Endothelial cell of umbilical vein (primary cell): Measurements from ENCODE around the gene APOBEC3F. TPM values are rescaled to one million over a fixed set of nuclear protein-coding genes. Genes with fewer than 3 reads are reported as not detected.
"Not testable (repeated sequence)": the region's sequence is repeated elsewhere in the genome, so short reads cannot be mapped to it uniquely, and the experiment has no call there.

ENCODE experiments used
- BruUV-seq: library from RNA; stranded (reverse); fragments of 400-500 nt; replicated peaks from 2 replicates; lab custom pipeline; 2021; lab: Mats Ljungman, UMichigan
- CTCF ChIA-PET: fragments of 300-600, 350-600 bp; sonication (Branson Sonifier 250); formaldehyde crosslinking; loops from one replicate; lab custom pipeline; 2021; ENCODE audit warnings: antibody characterized with exemption, inconsistent platforms; lab: Charles Lee
- POLR2A ChIA-PET: fragments of 300-600, 350-600 bp; sonication (Branson Sonifier 250); formaldehyde crosslinking; loops from one replicate; lab custom pipeline; 2021; ENCODE audit warnings: antibody characterized with exemption, inconsistent platforms; lab: Charles Lee
- DNase-seq: peaks from one replicate; pipeline ENCODE4 v3.0.0-alpha.2; 2011; ENCODE audit warnings: low read depth, low spot score
- FAIRE-seq: peaks from 2 replicates; lab custom pipeline; 2011; peaks lifted over from hg19 to GRCh38; lab: Jason Lieb, UNC
- H2AFZ ChIP-seq: 2 replicates; pipeline ENCODE4 v1.6.0; 2012; ENCODE audit warnings: low read depth, low read length, control low read depth, inconsistent platforms
- H3K27ac ChIP-seq: 2 replicates; pipeline ENCODE4 v1.5.1; 2011; ENCODE audit warnings: low read depth, mild to moderate bottlenecking, control low read depth, low read length, moderate library complexity; ENCODE audit not compliant: insufficient read depth
- H3K27me3 ChIP-seq, 2 experiments: 2 replicates each; pipeline versions ENCODE4 v1.6.0 to v1.6.1; 2011; ENCODE audit warnings: low read length in 2 of 2, mixed read lengths in 1 of 2; ENCODE audit not compliant: control insufficient read depth in 2 of 2, insufficient read depth in 2 of 2
- H3K36me3 ChIP-seq, 2 experiments: 2 replicates in 1 of 2; 3 replicates in 1 of 2; pipeline ENCODE4 v1.5.1; 2011; ENCODE audit warnings: low read length in 2 of 2, mild to moderate bottlenecking in 1 of 2, moderate library complexity in 1 of 2; ENCODE audit not compliant: control insufficient read depth in 2 of 2, insufficient read depth in 2 of 2; ENCODE audit errors: extremely low read depth in 1 of 2
- H3K4me1 ChIP-seq: 3 replicates; pipeline ENCODE4 v1.5.1; 2011; ENCODE audit warnings: mild to moderate bottlenecking, low read length; ENCODE audit not compliant: control insufficient read depth, insufficient read depth; ENCODE audit errors: extremely low read depth
- H3K4me2 ChIP-seq: 2 replicates; pipeline ENCODE4 v1.6.1; 2011; ENCODE audit warnings: low read length, control low read depth, mixed read lengths; ENCODE audit not compliant: insufficient read depth
- H3K4me3 ChIP-seq, 3 experiments: fragments of 200-600 bp in 1 of 3; sonication (generic), shearing (Covaris generic) in 1 of 3; replicated peaks in 1 of 3; 2 replicates each; pipeline ENCODE4 v1.5.1; 2011 to 2016; ENCODE audit warnings: control low read depth in 3 of 3, low read length in 3 of 3, mild to moderate bottlenecking in 2 of 3, inconsistent platforms in 1 of 3, low read depth in 1 of 3, moderate library complexity in 1 of 3; ENCODE audit not compliant: insufficient read depth in 1 of 3
- H3K79me2 ChIP-seq: 2 replicates; pipeline ENCODE4 v1.6.0; 2012; ENCODE audit warnings: low read length, inconsistent platforms; ENCODE audit not compliant: control insufficient read depth, insufficient read depth
- H3K9ac ChIP-seq: replicated peaks from 2 replicates; pipeline ENCODE3; 2011; ENCODE audit warnings: low read length, control low read depth; ENCODE audit not compliant: insufficient read depth; ENCODE audit errors: extremely low read depth
- H3K9me1 ChIP-seq: replicated peaks from 3 replicates; pipeline ENCODE4 v1.6.0; 2011; ENCODE audit warnings: mild to moderate bottlenecking, low read length; ENCODE audit not compliant: control insufficient read depth, insufficient read depth; ENCODE audit errors: extremely low read depth
- H3K9me3 ChIP-seq: replicated peaks from 2 replicates; pipeline ENCODE4 v1.5.1; 2012; ENCODE audit warnings: low read length, inconsistent platforms; ENCODE audit not compliant: control insufficient read depth, insufficient read depth
- H4K20me1 ChIP-seq: replicated peaks from 2 replicates; pipeline ENCODE3; 2011; ENCODE audit warnings: mild to moderate bottlenecking, low read length; ENCODE audit not compliant: control insufficient read depth, insufficient read depth; ENCODE audit errors: extremely low read depth
- CTCF ChIP-seq, 2 donors: IDR thresholded peaks; 1 replicate in 1 of 2; 2 replicates in 1 of 2; pipeline ENCODE4 v1.5.1; 2011; ENCODE audit warnings: low read length in 2 of 2, mild to moderate bottlenecking in 2 of 2, moderate library complexity in 2 of 2, control low read depth in 1 of 2, inconsistent platforms in 1 of 2, low read depth in 1 of 2; ENCODE audit not compliant: insufficient read depth in 1 of 2; ENCODE audit errors: extremely low read depth in 1 of 2
- EZH2 ChIP-seq: IDR thresholded peaks from 2 replicates; pipeline ENCODE4 v1.6.1; 2012; ENCODE audit warnings: borderline replicate concordance, low read depth, mild to moderate bottlenecking, moderate library complexity, low read length, inconsistent platforms; ENCODE audit not compliant: severe bottlenecking
- FOS ChIP-seq: IDR thresholded peaks from 2 replicates; pipeline ENCODE4 v1.6.1; 2011; ENCODE audit warnings: mild to moderate bottlenecking, low read length, moderate library complexity, borderline replicate concordance; ENCODE audit not compliant: insufficient read depth
- GATA2 ChIP-seq: IDR thresholded peaks from 2 replicates; pipeline ENCODE4 v1.7.0; 2011; ENCODE audit warnings: low read depth, mild to moderate bottlenecking, moderate library complexity, mixed read lengths, low read length; ENCODE audit not compliant: insufficient read length, insufficient read depth
- JUN ChIP-seq: IDR thresholded peaks from 2 replicates; pipeline ENCODE4 v1.6.1; 2011; ENCODE audit warnings: borderline replicate concordance, low read depth; ENCODE audit not compliant: insufficient read length, insufficient read depth
- MAX ChIP-seq: IDR thresholded peaks from 2 replicates; pipeline ENCODE4 v1.6.1; 2011; ENCODE audit not compliant: insufficient read depth, insufficient read length
- MYC ChIP-seq: IDR thresholded peaks from one replicate; pipeline ENCODE4 v1.6.1; 2011; ENCODE audit warnings: mild to moderate bottlenecking, low read depth, low read length
- POLR2A ChIP-seq: IDR thresholded peaks from 2 replicates; pipeline ENCODE4 v1.6.1; 2012; ENCODE audit warnings: low read depth, mild to moderate bottlenecking, control low read depth, low read length
- POLR2AphosphoS5 ChIP-seq: IDR thresholded peaks from 2 replicates; pipeline ENCODE4 v1.6.1; 2012; ENCODE audit warnings: low read depth, mild to moderate bottlenecking, control low read depth, low read length, moderate library complexity; ENCODE audit not compliant: insufficient read depth
- dilution Hi-C: fragments of 300-500 bp; cut with MboI; formaldehyde crosslinking; loops from one replicate; pipeline ENCODE4 v1.15.0; 2019; ENCODE audit warnings: low sequenced_read_pairs; ENCODE audit not compliant: extremely low pct_ligation_motif_present
- intact Hi-C: fragments of 100-400 bp; cut with micrococcal nuclease; formaldehyde crosslinking; loops from one replicate; pipeline ENCODE4 v1.10.0; 2022
- polyA plus RNA-seq, 4 experiments: library from polyadenylated mRNA; depleted of rRNA in 3 of 4; stranded (reverse) in 3 of 4; unstranded in 1 of 4; fragments of >200 nt; gene quantifications; 2 replicates each; pipeline versions ENCODE4 v1.2.1 to v1.2.3, GENCODE V29; 2011 to 2012; ENCODE audit warnings: missing spikeins in 1 of 4
- total RNA-seq: library from RNA; stranded (reverse); gene quantifications from 2 replicates; pipeline ENCODE4 v1.2.3, GENCODE V29; 2021

Gene APOBEC3F
- total and polyA plus RNA-seq, 2 donors (not counting 3 experiments of a cell fraction or from before 2014, with no cell fraction given), result 10.2 to 11.0 TPM

- ChIA-PET POLR2A (no interaction called here), CTCF (interaction anchor here (0.6 to 1.2 kb wide), 5 partner anchors 41 to 245 kb away, joined by 3 to 7 read pairs (median 3); no protein-coding TSS in a partner anchor)
- Histone ChIP-seq H3K9ac (peak within 1 kb of the TSS; percentile 31), H3K27me3 (no peaks in the 10 kb centered on the region), H3K79me2 (no peaks in the 10 kb centered on the region), H3K4me3 (peak within 1 kb of the TSS in 2 of 3 experiments; percentile 28 to 36), H4K20me1 (no peaks in the 10 kb centered on the region), H3K4me2 (peak within 1 kb of the TSS; percentile 64), H3K9me1 (no peaks in the 10 kb centered on the region), H2AFZ (peak within 1 kb of the TSS; percentile 96), H3K9me3 (no peaks in the 10 kb centered on the region), H3K27ac (peak within 1 kb of the TSS; percentile 11), H3K4me1 (peaks cover 3% of the 10 kb centered on the region), H3K36me3 (no peaks in the 10 kb centered on the region)
- DNase-seq (peak; percentile 30), FAIRE-seq (peak; percentile 73)
- intact Hi-C loops, result no loop called here
- dilution Hi-C loops, result no loop called here
- no peak for TF ChIP-seq GATA2
- TF ChIP-seq MYC, result no peak
- no peak for TF ChIP-seq MAX
- TF ChIP-seq POLR2A, result no peak
- TF ChIP-seq CTCF (IDR thresholded peaks at IDR 0.05; ENCODE audit: extremely low read depth in 1 of 2, insufficient read depth in 1 of 2, low read depth in 1 of 2, low read length in 2 of 2), result no peak
- no peak for TF ChIP-seq POLR2AphosphoS5
- TF ChIP-seq FOS, result no peak
- TF ChIP-seq JUN, result no peak
- TF ChIP-seq EZH2, result no peak
- TSS peak; percentile 20 for BruUV-seq
Observed at GRCh38 chr22:39013942-39014722, 26.5 kb upstream of the APOBEC3F start, which contains the start of gene APOBEC3C. Gene APOBEC3C, plus strand, starts transcription at chr22:39014257. Its CDS starts 106 bp downstream, at chr22:39014363.

- Histone ChIP-seq H3K4me2 (peak overlapping the region; percentile 64), H3K9ac (peak overlapping the region; percentile 31), H3K4me3 (peak overlapping the region in 2 of 3 experiments; percentile 28 to 36), H2AFZ (peak overlapping the region; percentile 96)
- H3K9me3 ChIP-seq, H4K20me1 ChIP-seq, dilution Hi-C loops, H3K36me3 ChIP-seq, BruUV-seq, FAIRE-seq, H3K27ac ChIP-seq, H3K27me3 ChIP-seq, intact Hi-C loops, H3K79me2 ChIP-seq, H3K9me1 ChIP-seq, H3K4me1 ChIP-seq, DNase-seq, POLR2A ChIA-PET: not testable (repeated sequence)
- CTCF ChIA-PET, result interaction anchor here (0.6 to 1.2 kb wide), 4 partner anchors 42 to 246 kb away, joined by 3 to 7 read pairs (median 3); no protein-coding TSS in a partner anchor
Observed at GRCh38 chr22:39014723-39015121, 25.9 kb upstream of the APOBEC3F start.
